ENCODE data around the gene DOCK11. TPM values are rescaled to one million over a fixed set of nuclear protein-coding genes. Genes with fewer than 3 reads are reported as not detected.

DOCK11 gene
- total and polyA plus RNA-seq, 2 of the 4 experiments (the other 2 are of a cell fraction): 3.9 to 13.1 TPM

- intact Hi-C loops (cut with micrococcal nuclease) (no loop called here), in situ Hi-C loops (cut with MboI; ENCODE audit: low sequenced_read_pairs) (loop anchor here (10.0 kb wide), 1 partner anchor 124 kb away; no protein-coding TSS in a partner anchor), dilution Hi-C loops (cut with HindIII; ENCODE audit: low sequenced_read_pairs, unreplicated experiment) (no loop called here)
- Histone ChIP-seq H2BK15ac (ENCODE audit: low read depth, low read length) (no peak overlapping the region), H3K4ac (ENCODE audit: low read depth, low read length) (no peak overlapping the region), H2BK20ac (ENCODE audit: low read depth, low read length) (no peak overlapping the region), H4K5ac (ENCODE audit: low read depth, low read length) (no peak overlapping the region), H3K79me1 (ENCODE audit: low read depth in 1 of 2, low read length in 2 of 2) (no peaks in the 10 kb centered on the region), H2AK5ac (ENCODE audit: low read depth, low read length) (no peak overlapping the region), H3K18ac (ENCODE audit: low read depth, low read length) (no peak overlapping the region), H2BK120ac (ENCODE audit: low read depth, low read length) (no peak overlapping the region), H3K14ac (replicated peaks; ENCODE audit: low read depth, low read length) (no peak overlapping the region), H3K9me1 (ENCODE audit: insufficient read depth, low read length) (no peaks in the 10 kb centered on the region; the same call in 1 of the 2 replicates), H4K8ac (ENCODE audit: low read depth in 2 of 2, low read length in 2 of 2) (no peak overlapping the region), H2AFZ (replicated peaks; ENCODE audit: low read length, poor library complexity) (no peak overlapping the region), H3K27ac (ENCODE audit: insufficient read depth, low read length) (no peak overlapping the region), H2BK5ac (ENCODE audit: low read depth, low read length, poor library complexity, severe bottlenecking) (no peak overlapping the region), H3K4me3 (ENCODE audit: insufficient read depth, low read depth, low read length) (no peak overlapping the region), H3K27me3 (ENCODE audit: control insufficient read depth, insufficient read depth, low read length) (no peaks in the 10 kb centered on the region), H2AK9ac (replicated peaks; ENCODE audit: low read depth, low read length, poor library complexity) (no peak overlapping the region), H3K36me3 (ENCODE audit: control insufficient read depth, insufficient read depth, low read length) (peaks cover 7% of the 10 kb centered on the region), H3K9ac (ENCODE audit: low read depth, low read length) (no peak overlapping the region), H3K4me1 (ENCODE audit: control insufficient read depth, insufficient read depth, low read length) (no peaks in the 10 kb centered on the region), H3K9me3 (ENCODE audit: control insufficient read depth, insufficient read depth, low read length) (no peaks in the 10 kb centered on the region), H3K56ac (ENCODE audit: extremely low read depth, insufficient read depth, low read length) (no peak overlapping the region), H4K91ac (ENCODE audit: insufficient read depth, low read depth, low read length) (no peak overlapping the region), H4K20me1 (ENCODE audit: insufficient read depth, low read length) (no peaks in the 10 kb centered on the region), H3K23ac (ENCODE audit: low read depth, low read length) (no peak overlapping the region), H3K4me2 (ENCODE audit: low read depth, low read length) (no peak overlapping the region)
- BruUV-seq (replicated peaks): no TSS peak
- CTCF ChIA-PET: no interaction called here
- no CpG with 5 or more reads among the region's 1 CpG for WGBS, 2 experiments (ENCODE audit: extremely low coverage in 2 of 2, insufficient read length in 1 of 2)
- POLR2A ChIA-PET (ENCODE audit: unreplicated experiment): no interaction called here
- TF ChIP-seq RAD21 (IDR thresholded peaks at IDR 0.05; ENCODE audit: low read length) (no peak), USF2 (IDR thresholded peaks at IDR 0.05; ENCODE audit: low read depth, low read length) (no peak), ELK1 (IDR thresholded peaks at IDR 0.05; ENCODE audit: borderline replicate concordance, low read depth, low read length) (no peak), FOS (IDR thresholded peaks at IDR 0.05; ENCODE audit: low read depth, low read length) (no peak)
- ATAC-seq (ENCODE audit: low read depth) (no peak), DNase-seq (no peak)
Observed at GRCh38 chrX:118589227-118589626, 93.6 kb downstream of the DOCK11 start.
